Stimulated activated CD4-positive, alpha-beta T cell treated with anti-CD3 and anti-CD28 coated beads, Interleukin-1b, Interleukin-23, amount 100 ng/mL, for 24 hours (primary cell): ENCODE results near the gene ETV6.

Source experiments
- DNase-seq, 4 experiments: peaks; one replicate each; pipeline ENCODE4 v3.0.0-alpha.2; 2020; ENCODE audit warnings: low read depth in 4 of 4, low spot score in 1 of 4

The ETV6 gene

DNA sequence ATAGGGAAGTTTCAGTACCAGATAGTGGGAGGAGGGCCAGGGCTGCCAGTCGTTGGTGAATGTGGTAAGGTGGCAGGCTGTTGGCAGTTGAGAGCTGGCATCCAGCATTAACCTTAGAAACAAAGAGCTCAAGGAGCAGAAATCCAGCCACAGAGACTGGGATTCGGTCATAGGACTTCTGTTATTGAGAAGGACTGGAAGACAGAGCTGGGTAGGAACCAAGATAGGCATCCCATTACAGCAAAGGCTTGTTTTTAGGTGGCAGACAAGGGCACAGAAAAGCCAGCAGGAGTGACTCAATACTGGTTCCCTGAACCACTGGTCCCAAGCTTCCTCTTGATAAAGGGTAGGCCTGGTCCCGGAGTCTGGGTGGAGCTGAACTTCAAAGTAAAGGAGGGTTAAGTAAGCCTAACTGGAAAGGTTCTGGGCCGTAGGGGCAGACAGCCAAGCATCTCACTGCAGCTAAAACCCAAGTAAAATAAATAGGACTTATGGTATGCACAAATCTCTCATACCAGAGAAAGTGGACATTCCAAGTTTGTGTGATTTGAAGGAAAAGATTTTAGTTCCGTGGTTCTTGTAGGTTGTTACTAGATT is 147.9 kb downstream of the ETV6 start:
- no peak for DNase-seq

- DNase-seq: no peak
Measured at GRCh38 chr12:11798006-11798708, 148.7 kb downstream of the ETV6 start.

DNA sequence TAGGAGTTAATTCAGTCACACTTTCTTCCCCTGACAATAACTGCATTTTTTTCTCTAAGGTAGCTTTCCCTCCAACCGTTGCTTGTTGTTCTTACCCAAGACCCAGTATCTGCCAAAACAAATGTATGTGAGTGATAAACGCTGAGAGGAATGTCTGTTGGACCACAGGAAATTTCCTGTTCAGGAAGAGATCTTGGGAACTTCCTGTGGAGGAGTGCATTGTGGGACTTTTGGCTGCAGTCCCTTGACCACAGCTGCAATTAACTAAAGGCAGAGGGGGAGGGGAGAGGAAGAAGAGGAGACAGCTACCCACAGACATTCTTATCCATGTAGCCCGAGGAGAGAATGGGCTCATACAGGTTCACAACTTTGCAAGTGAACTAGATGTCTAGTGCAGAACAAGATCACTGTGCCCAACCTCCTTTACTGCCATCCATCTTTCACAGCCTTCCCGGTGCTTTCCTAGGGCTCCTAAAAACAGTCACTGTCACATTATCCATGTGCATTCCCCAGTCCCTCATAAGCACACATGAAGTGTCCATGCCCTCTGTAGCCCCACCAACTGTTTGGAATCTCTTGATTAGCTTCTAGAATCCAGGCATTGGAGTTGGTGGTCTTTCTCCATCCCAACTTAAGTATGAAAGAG is 149.5 kb downstream of the ETV6 start:
- DNase-seq: no peak

GRCh38 chr12:11799502-11799873 is 150.0 kb downstream of the ETV6 start:
- DNase-seq: no peak

GRCh38 chr12:11801643-11802042 is 152.2 kb downstream of the ETV6 start:
- no peak for DNase-seq

- no peak for DNase-seq
Measured at GRCh38 chr12:11804130-11804529, 154.7 kb downstream of the ETV6 start.

DNA sequence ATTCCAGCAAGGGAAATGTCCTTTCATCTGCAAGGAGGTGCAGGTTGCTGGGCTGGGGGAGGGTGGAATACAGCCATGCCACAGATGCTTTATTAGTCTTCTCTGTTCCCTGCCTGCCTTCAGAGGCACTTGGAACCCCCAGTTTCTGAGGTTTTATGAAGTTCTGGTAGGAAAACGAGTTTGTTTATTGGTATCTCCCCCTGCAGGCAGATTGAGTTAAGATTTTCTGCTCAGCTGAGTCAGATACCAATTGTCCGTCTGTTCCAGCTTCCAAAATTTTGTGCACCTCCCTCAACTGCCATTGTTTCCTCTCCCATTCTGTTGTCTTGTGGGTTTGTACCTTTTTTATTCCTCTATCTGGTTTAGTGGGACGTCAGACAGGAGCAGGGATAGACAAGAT is 155.6 kb downstream of the ETV6 start:
- no peak for DNase-seq

GRCh38 chr12:11805680-11806079 is 156.2 kb downstream of the ETV6 start:
- DNase-seq: no peak

GRCh38 chr12:11807458-11807857 is 158.0 kb downstream of the ETV6 start:
- no peak for DNase-seq

DNA sequence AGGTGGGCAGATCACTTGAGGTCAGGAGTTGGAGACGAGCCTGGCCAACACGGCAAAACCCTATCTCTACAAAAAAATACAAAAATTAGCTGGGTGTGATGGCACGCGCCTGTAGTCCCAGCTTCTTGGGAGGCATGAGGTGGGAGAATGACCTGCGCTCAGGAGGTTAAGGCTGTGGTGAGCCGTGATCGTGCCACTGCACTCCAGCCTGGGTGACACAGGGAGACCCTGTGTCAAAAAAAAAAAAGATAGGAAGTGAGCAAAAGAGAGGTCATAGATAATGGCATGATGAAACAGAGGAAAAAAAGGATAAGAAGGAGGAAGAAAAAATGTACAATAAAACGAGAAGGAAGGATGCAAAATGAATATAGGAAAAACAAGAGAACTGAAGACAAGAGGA is 159.5 kb downstream of the ETV6 start:
- DNase-seq: no peak

DNA sequence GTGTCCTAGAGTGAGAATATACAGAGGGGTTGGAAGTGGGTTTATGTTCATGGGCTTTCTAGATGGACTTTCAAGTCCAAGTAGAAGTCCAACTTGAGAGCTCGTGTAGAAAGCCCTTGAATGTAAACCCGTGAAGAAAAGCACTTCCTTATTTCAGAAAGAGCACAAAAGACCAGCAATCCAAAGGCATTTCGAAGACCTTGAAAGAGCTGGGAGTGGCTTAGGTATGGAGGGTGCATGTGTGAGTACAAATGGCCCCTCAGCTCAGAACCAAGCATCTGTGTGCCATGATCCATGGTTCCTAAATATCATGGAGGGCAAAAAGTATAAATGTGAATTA is 160.7 kb downstream of the ETV6 start:
- no peak for DNase-seq

DNA sequence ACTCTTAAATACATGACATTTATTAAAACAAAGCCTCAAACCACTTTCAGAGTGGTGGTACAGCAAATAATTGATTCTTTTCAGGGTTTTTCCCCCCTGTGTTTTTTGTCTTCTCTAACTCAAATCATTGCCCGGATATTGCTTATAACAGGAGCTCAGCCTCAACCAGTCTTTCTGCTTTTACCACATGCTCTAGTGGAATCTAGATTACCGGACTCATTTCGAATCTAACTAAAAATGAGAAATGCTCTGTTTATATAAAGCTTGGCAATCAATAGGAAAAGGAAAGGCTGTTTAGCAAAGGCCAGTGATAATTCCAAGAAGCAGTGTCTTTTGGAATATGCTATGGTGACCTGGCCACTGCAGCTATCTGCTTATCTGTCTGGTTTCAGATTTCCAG is 161.5 kb downstream of the ETV6 start:
- DNase-seq: no peak

GRCh38 chr12:11812241-11812585 is 162.7 kb downstream of the ETV6 start:
- no peak for DNase-seq

GRCh38 chr12:11812586-11813437 is 163.3 kb downstream of the ETV6 start:
- no peak for DNase-seq

GRCh38 chr12:11813438-11813813 is 164.0 kb downstream of the ETV6 start:
- no peak for DNase-seq

DNA sequence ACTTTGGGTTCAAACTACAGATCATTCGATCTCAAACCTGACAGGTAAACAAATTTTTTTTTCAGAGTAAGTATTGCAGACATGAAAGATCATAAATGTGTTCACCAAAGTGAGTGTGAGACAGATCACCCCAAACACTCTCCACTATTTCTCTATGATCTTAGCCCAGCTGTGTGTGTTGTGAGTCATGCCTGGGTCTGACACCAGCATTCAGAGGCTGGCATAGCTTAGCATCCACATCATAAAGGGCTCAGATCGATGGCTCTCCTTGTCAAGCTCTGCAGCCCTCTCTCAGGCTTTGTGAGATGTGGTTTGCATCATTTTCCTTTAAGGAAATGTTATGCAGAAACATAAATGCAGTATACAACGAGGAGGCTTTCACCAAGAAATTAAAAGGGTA is 164.9 kb downstream of the ETV6 start:
- DNase-seq: no peak

DNA sequence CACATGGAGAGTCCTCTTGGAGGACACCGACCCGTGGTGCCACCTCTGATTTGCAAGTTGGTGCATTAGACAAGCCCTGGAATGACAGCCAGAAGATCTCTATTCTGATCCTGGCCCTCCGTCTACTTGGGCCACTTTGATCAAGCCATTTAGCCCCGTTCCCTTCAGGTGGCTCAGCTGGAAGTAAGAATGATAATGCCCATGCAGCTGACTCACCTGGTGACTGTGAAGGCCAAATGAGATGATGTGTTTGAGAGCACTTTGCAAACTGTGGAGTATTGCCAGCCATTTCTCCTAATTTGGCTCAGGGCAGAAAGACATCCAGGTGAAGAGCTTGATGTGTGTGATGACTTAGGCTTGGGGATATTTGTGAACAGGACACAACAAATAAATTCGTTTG is 165.9 kb downstream of the ETV6 start:
- DNase-seq: no peak

- no peak for DNase-seq
Measured at GRCh38 chr12:11819643-11820042, 170.2 kb downstream of the ETV6 start.

DNA sequence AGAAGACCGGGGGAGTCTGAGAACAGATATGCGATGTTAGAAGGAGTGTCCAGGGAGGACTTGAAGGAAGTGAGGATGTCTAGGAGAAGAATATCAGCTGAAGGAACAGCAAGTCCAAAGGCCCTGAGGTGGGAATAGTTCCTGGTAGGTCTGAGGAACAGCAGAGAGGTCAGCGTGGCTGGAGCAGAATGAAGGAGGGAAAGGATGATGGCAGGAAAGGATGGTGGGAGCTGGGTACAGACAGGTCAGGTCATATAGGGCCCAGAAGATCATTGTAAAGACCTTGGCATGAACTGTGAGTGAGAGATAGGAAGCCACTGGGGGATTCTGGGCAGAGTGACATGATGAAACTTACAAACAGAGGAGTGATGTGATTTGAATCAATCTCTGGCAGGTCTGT is 171.0 kb downstream of the ETV6 start:
- DNase-seq: no peak

- DNase-seq: no peak
Measured at GRCh38 chr12:11821386-11822080, 172.1 kb downstream of the ETV6 start.

DNA sequence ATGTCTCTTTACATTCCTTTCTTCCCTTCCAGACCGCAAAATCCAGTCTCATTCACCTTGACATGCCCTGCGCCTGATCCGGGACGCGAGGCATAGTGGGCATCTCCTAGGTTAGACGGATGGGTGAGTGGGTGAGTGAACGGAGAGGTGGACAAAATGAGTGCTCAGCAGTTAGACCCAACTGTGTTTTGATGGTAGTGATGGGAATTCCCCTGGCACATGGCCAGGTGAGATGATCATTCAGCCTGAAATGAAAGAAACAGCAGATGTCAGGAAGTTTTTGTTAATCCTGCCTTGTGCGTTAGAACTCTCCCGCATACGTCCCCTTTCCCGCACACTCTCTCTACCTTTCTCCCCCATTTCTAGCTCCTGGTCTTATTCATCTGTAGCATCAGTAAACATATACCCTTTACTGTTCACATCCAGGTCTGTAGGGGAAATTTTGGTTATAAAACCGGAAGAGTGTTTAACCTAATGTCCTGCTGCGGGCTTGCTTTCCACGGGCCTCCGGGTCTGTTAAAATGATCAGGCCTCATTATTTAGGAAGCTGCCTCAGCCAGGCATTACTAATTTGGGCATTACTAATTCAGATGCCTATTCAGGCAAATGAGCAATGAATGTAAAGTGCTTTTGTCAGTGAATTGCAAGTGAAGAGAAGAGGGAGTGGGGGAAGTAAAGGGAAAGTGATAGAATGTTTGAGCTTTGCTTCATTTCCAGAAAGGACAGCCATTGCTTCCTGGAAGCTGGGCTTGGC is 172.8 kb downstream of the ETV6 start:
- peak; percentile 21 to 45 (median 28) for DNase-seq
